ENCODE measurements around the gene GUCY1A2.

The GUCY1A2 gene

GRCh38 chr11:106959386-106959785, 58.9 kb downstream of the GUCY1A2 start:
- no peak overlapping the region for H3K4me3 ChIP-seq (ENCODE audit: low read depth, low read length)
- TF ChIP-seq CTCF (IDR thresholded peaks at IDR 0.05; ENCODE audit: control insufficient read depth, extremely low read depth, insufficient read depth), result no peak
- DNase-seq (ENCODE audit: low read depth), result no peak

- no peak overlapping the region for H3K4me3 ChIP-seq (ENCODE audit: low read depth, low read length)
- no peak for TF ChIP-seq CTCF (IDR thresholded peaks at IDR 0.05; ENCODE audit: control insufficient read depth, extremely low read depth, insufficient read depth)
- DNase-seq (ENCODE audit: low read depth), result no peak
Observed at GRCh38 chr11:106958517-106959248, 59.6 kb downstream of the GUCY1A2 start.

GRCh38 chr11:106957030-106957482, 61.2 kb downstream of the GUCY1A2 start:
- no peak for DNase-seq (ENCODE audit: low read depth)
- no peak overlapping the region for H3K4me3 ChIP-seq (ENCODE audit: low read depth, low read length)
- no peak for TF ChIP-seq CTCF (IDR thresholded peaks at IDR 0.05; ENCODE audit: control insufficient read depth, extremely low read depth, insufficient read depth)

- DNase-seq (ENCODE audit: low read depth), result peak; percentile 0
- no peak for TF ChIP-seq CTCF (IDR thresholded peaks at IDR 0.05; ENCODE audit: control insufficient read depth, extremely low read depth, insufficient read depth)
- no peak overlapping the region for H3K4me3 ChIP-seq (ENCODE audit: low read depth, low read length)
Observed at GRCh38 chr11:106950067-106950491, 68.2 kb downstream of the GUCY1A2 start.

- no peak overlapping the region for H3K4me3 ChIP-seq (ENCODE audit: low read depth, low read length)
- DNase-seq (ENCODE audit: low read depth), result no peak
- TF ChIP-seq CTCF (IDR thresholded peaks at IDR 0.05; ENCODE audit: control insufficient read depth, extremely low read depth, insufficient read depth), result no peak
Observed at GRCh38 chr11:106943089-106943488, 75.2 kb downstream of the GUCY1A2 start.

GRCh38 chr11:106939157-106939556, 79.1 kb downstream of the GUCY1A2 start:
- TF ChIP-seq CTCF (IDR thresholded peaks at IDR 0.05; ENCODE audit: control insufficient read depth, extremely low read depth, insufficient read depth), result no peak
- DNase-seq (ENCODE audit: low read depth), result no peak
- no peak overlapping the region for H3K4me3 ChIP-seq (ENCODE audit: low read depth, low read length)

- H3K4me3 ChIP-seq (ENCODE audit: low read depth, low read length), result no peak overlapping the region
- no peak for TF ChIP-seq CTCF (IDR thresholded peaks at IDR 0.05; ENCODE audit: control insufficient read depth, extremely low read depth, insufficient read depth)
- no peak for DNase-seq (ENCODE audit: low read depth)
Observed at GRCh38 chr11:106937111-106937510, 81.2 kb downstream of the GUCY1A2 start.

Measured in LNCaP clone FGC (cell line).